NB4 (cell line): ENCODE data around the gene HSD3B7.

Source experiments
- DNase-seq: peaks from one replicate; pipeline ENCODE4 v3.0.0; 2010; ENCODE audit warnings: low read depth
- H3K4me3 ChIP-seq: one replicate; pipeline ENCODE4 v1.5.1; 2011; ENCODE audit warnings: mild to moderate bottlenecking, low read depth, low read length, moderate library complexity
- CTCF ChIP-seq: IDR thresholded peaks from one replicate; pipeline ENCODE4 v1.5.1; 2012; ENCODE audit warnings: low read depth, low read length
- MAX ChIP-seq: IDR thresholded peaks from 2 replicates; pipeline ENCODE4 v1.6.1; 2011; ENCODE audit warnings: low read depth, low read length
- MYC ChIP-seq: IDR thresholded peaks from 2 replicates; pipeline ENCODE4 v1.6.1; 2011; ENCODE audit warnings: low read depth, low read length
- POLR2A ChIP-seq: IDR thresholded peaks from 2 replicates; pipeline ENCODE4 v1.6.1; 2011; ENCODE audit warnings: mild to moderate bottlenecking; ENCODE audit not compliant: insufficient read length; ENCODE audit errors: extremely low read depth

The HSD3B7 gene

GRCh38 chr16:30969246-30969842 lies 15.7 kb upstream of the HSD3B7 start:
- H3K4me3 ChIP-seq: no peak overlapping the region
- no peak for DNase-seq
- no peak for TF ChIP-seq CTCF
- TF ChIP-seq MAX: no peak
- TF ChIP-seq POLR2A: no peak
- no peak for TF ChIP-seq MYC

- no peak for TF ChIP-seq CTCF
- TF ChIP-seq MAX: no peak
- no peak for TF ChIP-seq POLR2A
- no peak for TF ChIP-seq MYC
- no peak overlapping the region for H3K4me3 ChIP-seq
Observed at GRCh38 chr16:30971298-30971697, 13.7 kb upstream of the HSD3B7 start.

GRCh38 chr16:30972872-30973271 lies 12.1 kb upstream of the HSD3B7 start:
- TF ChIP-seq CTCF (peak; percentile 7), MAX (no peak)
- no peak for DNase-seq
- no peak overlapping the region for H3K4me3 ChIP-seq

More at GRCh38 chr16:30971298-30971697, 13.7 kb upstream of the HSD3B7 start:
- no peak for DNase-seq

GRCh38 chr16:30974348-30974747 lies 10.7 kb upstream of the HSD3B7 start:
- H3K4me3 ChIP-seq: no peak overlapping the region
- no peak for DNase-seq
- TF ChIP-seq POLR2A: no peak
- no peak for TF ChIP-seq MYC
- no peak for TF ChIP-seq MAX
- no peak for TF ChIP-seq CTCF

- no peak for DNase-seq
- no peak overlapping the region for H3K4me3 ChIP-seq
- TF ChIP-seq MAX: no peak
- no peak for TF ChIP-seq MYC
- TF ChIP-seq POLR2A: no peak
Observed at GRCh38 chr16:30976486-30976885, 8.5 kb upstream of the HSD3B7 start.

- TF ChIP-seq MAX: 0 out of 2 replicates have a peak, but pooled peaks have one; percentile 14
- TF ChIP-seq CTCF: peak; percentile 42
- TF ChIP-seq MYC: no peak
- no peak overlapping the region for H3K4me3 ChIP-seq
- peak; percentile 57 for DNase-seq
Observed at GRCh38 chr16:30977502-30977901, 7.5 kb upstream of the HSD3B7 start.
